Measurements from ENCODE around the gene TADA2B.

DNA sequence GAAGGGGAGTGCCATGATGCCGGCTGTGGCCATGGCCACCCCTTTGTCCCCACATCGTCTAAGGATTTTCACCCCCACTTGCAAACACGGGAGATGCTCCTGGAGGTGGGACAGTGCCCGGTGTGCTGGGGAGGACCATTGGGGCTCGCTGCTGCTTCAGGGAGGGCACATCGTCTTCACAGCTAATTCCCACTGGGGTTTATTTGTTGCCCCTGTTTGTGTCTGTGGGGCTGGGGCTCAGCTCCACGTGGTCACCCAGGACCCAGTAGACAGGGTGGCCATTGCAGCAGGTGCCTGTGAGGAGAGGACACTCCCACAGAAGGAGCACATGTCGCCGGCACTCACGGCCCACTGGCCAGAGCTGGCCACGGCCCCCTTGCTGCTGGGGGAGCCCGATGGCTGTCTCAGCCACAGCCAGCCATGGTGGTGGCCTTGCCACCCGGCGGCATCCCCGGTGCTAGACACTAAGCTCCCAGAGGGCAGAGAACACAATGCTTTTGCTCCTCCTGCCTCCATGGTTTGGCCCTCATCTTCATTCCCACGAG, 52.5 kb downstream of the TADA2B start:
- TF ChIP-seq, protein P1, sequence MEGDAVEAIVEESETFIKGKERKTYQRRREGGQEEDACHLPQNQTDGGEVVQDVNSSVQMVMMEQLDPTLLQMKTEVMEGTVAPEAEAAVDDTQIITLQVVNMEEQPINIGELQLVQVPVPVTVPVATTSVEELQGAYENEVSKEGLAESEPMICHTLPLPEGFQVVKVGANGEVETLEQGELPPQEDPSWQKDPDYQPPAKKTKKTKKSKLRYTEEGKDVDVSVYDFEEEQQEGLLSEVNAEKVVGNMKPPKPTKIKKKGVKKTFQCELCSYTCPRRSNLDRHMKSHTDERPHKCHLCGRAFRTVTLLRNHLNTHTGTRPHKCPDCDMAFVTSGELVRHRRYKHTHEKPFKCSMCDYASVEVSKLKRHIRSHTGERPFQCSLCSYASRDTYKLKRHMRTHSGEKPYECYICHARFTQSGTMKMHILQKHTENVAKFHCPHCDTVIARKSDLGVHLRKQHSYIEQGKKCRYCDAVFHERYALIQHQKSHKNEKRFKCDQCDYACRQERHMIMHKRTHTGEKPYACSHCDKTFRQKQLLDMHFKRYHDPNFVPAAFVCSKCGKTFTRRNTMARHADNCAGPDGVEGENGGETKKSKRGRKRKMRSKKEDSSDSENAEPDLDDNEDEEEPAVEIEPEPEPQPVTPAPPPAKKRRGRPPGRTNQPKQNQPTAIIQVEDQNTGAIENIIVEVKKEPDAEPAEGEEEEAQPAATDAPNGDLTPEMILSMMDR (conservative IDR thresholded peaks at IDR 0.05; ENCODE audit: low read length): no peak
- TF ChIP-seq EZH2phosphoT487 (IDR thresholded peaks at IDR 0.05; ENCODE audit: borderline replicate concordance): no peak

Measured in Loucy (cell line).